BLaER1 treated with 17β-estradiol and CSF1 and Interleukin-3, amounts not matched to agents 10 nM and 100 nM (cell line): ENCODE measurements around the gene RPL13.

Source experiments
- H3K27ac ChIP-seq, 11 experiments: shearing (Covaris generic); formaldehyde crosslinking; 2 replicates each; pipeline ENCODE4 v1.8.1; 2022
- H3K27me3 ChIP-seq, 11 experiments: shearing (Covaris generic); formaldehyde crosslinking; 2 replicates each; pipeline ENCODE4 v1.8.1; 2022
- H3K36me3 ChIP-seq, 11 experiments: shearing (Covaris generic); formaldehyde crosslinking; 2 replicates each; pipeline ENCODE4 v1.8.1; 2022
- H3K4me1 ChIP-seq, 10 experiments: shearing (Covaris generic); formaldehyde crosslinking; 2 replicates each; pipeline ENCODE4 v1.8.1; 2022
- H3K4me2 ChIP-seq, 11 experiments: shearing (Covaris generic); formaldehyde crosslinking; 2 replicates each; pipeline ENCODE4 v1.8.1; 2022
- H3K4me3 ChIP-seq, 10 experiments: shearing (Covaris generic); formaldehyde crosslinking; 2 replicates each; pipeline ENCODE4 v1.8.1; 2022
- H3K9ac ChIP-seq, 11 experiments: shearing (Covaris generic); formaldehyde crosslinking; 2 replicates each; pipeline ENCODE4 v1.8.1; 2022
- H3K9me3 ChIP-seq, 11 experiments: shearing (Covaris generic); formaldehyde crosslinking; replicated peaks in 1 of 11; 2 replicates each; pipeline ENCODE4 v1.8.1; 2022
- H4K20me1 ChIP-seq, 11 experiments: shearing (Covaris generic); formaldehyde crosslinking; 2 replicates each; pipeline ENCODE4 v1.8.1; 2022
- Cebpa-rat ChIP-seq, 11 experiments: shearing (Covaris generic); IDR thresholded peaks; 2 replicates each; pipeline ENCODE4 v1.8.1; 2022

Gene RPL13

DNA sequence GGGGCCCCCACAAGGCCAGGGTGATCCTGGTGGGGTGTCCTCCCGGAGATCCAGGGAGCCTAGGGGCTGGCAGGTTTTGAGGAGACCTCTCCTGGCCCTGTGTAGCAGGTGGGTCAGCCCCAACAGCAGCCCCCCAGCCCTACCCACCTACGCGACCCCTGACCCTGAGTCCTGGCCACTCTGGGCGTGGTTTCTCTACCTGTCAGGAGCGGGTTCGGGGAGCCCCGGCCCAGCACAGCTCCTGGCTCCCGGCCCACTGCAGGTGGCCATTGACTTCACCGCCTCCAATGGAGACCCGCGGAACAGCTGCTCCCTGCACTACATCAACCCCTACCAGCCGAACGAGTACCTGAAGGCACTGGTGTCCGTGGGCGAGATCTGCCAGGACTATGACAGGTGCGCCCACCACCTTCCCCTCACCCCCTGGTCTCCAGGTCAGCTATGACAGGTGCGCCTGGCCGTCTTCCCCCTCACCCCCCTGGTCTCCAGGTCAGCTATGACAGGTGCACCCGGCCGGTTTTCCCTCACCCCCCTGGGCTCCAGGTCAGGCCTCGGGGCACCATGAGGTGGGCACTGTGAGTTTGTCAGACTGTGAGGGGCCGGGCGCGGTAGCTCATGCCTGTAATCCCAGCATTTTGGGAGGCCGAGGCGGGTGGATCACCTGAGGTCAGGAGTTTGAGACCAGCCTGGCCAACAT, 28.1 kb downstream of the RPL13 start:
- H3K4me2 ChIP-seq = no peak overlapping the region
- peaks cover 0 to 40% (median 21%) of the 10 kb centered on the region in 11 experiments; a peak in 18 of 22 replicates for H4K20me1 ChIP-seq
- H3K9me3 ChIP-seq = peaks cover 0 to 4% (median 3%) of the 10 kb centered on the region in 11 experiments; a peak in 6 of 22 replicates
- peaks cover 0 to 6% (median 0%) of the 10 kb centered on the region in 11 experiments; a peak in 3 of 22 replicates for H3K27me3 ChIP-seq
- no peak overlapping the region for H3K27ac ChIP-seq
- no peak overlapping the region for H3K9ac ChIP-seq
- H3K4me3 ChIP-seq = no peak overlapping the region
- peaks cover 6 to 23% (median 20%) of the 10 kb centered on the region in 10 experiments; a peak in 19 of 20 replicates for H3K4me1 ChIP-seq
- H3K36me3 ChIP-seq = peaks cover 0 to 65% (median 48%) of the 10 kb centered on the region in 11 experiments; a peak in 18 of 22 replicates
- no peak for TF ChIP-seq Cebpa-rat (IDR thresholded peaks at IDR 0.05)

DNA sequence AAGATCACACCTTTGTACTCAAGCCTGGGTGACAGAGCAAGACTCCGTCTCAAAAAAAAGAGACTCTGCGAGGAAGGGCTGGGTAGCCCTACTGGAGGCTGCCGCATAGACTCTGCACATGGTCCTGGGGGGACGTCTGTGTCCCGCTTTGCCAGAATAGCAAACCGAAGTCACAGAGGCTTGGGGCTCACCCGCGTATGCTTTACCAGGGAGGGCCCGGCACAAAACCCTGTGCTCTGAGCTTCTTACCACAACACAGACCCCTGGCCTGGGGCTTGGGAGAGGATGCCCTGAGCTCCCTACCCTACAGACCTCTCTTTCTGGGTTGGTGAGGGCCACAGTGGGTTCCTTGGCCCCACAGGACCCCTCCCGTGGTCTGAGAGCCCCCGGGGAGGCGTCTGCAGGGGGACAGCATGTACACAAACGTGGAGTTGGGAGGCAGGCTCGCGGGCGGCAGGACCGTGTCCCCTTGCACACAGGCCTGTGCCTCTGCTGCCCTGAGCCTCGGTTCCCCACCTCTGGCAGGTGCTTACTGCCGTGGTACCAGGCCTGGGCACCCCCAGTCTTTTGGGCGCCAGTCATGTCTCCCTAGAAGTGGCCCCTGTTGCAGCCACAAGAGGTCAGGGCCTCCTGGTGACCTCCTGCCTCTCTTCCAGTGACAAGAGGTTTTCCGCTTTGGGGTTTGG, 28.9 kb downstream of the RPL13 start:
- Histone ChIP-seq H4K20me1 (peaks cover 0 to 32% (median 13%) of the 10 kb centered on the region in 11 experiments; a peak in 17 of 22 replicates), H3K4me1 (peaks cover 6 to 23% (median 19%) of the 10 kb centered on the region in 10 experiments; a peak in 19 of 20 replicates), H3K9me3 (peaks cover 0 to 4% (median 3%) of the 10 kb centered on the region in 11 experiments; a peak in 6 of 22 replicates), H3K9ac (no peak overlapping the region), H3K27me3 (peaks cover 0 to 6% (median 0%) of the 10 kb centered on the region in 11 experiments; a peak in 3 of 22 replicates), H3K27ac (no peak overlapping the region), H3K4me3 (no peak overlapping the region), H3K4me2 (no peak overlapping the region), H3K36me3 (peaks cover 0 to 60% (median 42%) of the 10 kb centered on the region in 11 experiments; a peak in 16 of 22 replicates)
- no peak for TF ChIP-seq Cebpa-rat (IDR thresholded peaks at IDR 0.05)

DNA sequence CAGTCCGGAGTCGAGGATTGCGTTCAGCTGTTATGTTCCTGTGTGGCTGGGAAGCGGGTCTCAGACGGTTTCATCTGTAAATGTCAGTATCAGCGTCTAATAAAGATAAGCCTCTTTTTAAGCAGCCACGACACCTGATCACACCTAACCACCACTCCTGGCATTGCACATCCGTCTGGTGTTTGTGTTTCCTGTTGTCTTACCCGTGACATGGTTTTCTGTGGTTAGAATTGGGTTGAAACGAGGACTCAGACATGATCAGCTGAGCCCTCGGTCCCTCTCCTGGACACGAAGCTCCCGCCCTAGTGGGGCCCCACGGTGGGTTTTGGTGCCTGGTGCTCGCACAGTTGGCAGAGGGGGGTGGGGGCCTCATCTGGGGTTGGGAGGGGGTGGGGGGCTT, 33.4 kb downstream of the RPL13 start:
- no peak for TF ChIP-seq Cebpa-rat (IDR thresholded peaks at IDR 0.05)
- no peak overlapping the region for H3K4me3 ChIP-seq
- no peaks in the 10 kb centered on the region for H3K27me3 ChIP-seq
- H4K20me1 ChIP-seq = peaks cover 0 to 30% (median 0%) of the 10 kb centered on the region in 11 experiments; a peak in 4 of 22 replicates
- no peak overlapping the region for H3K27ac ChIP-seq
- peaks cover 0 to 24% (median 17%) of the 10 kb centered on the region in 10 experiments; a peak in 14 of 20 replicates for H3K4me1 ChIP-seq
- H3K36me3 ChIP-seq = peaks cover 0 to 61% (median 45%) of the 10 kb centered on the region in 11 experiments; a peak in 19 of 22 replicates
- H3K9ac ChIP-seq = peak overlapping the region in 1 of 11 experiments; percentile 35; a peak in 1 of 22 replicates
- peak overlapping the region in 8 of 11 experiments; percentile 2 to 73 (median 51); a peak in 13 of 22 replicates for H3K4me2 ChIP-seq
- H3K9me3 ChIP-seq = no peaks in the 10 kb centered on the region

DNA sequence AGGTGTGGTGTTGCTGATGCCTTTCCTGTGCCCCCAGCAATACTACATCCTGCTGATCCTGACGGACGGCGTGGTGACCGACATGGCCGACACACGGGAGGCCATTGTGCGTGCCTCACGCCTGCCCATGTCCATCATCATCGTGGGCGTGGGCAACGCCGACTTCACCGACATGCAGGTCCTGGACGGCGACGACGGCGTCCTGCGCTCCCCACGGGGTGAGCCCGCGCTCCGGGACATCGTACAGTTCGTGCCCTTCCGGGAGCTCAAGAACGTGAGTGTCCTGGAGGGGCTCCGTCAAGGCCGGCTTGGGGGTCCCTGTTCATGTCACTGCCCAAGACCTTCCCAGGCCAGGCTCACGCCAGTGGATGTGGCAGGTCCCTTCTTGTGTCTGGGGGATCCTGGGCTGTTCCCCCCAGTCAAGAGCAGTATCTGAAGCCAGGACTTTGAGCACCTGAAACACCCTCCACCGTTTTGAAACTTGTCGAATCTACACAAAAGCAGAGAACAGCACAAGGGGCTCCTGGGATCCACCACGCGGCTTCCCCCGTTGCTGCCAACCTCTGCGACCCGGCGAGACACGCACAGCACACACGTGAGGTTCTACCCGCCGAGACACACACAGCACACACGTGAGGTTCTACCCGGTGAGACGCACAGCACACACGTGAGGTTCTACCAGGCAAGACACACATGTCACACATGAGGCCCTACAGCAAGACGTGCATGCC, 35.0 kb downstream of the RPL13 start:
- peaks cover 0 to 41% (median 30%) of the 10 kb centered on the region in 10 experiments; a peak in 14 of 20 replicates for H3K4me1 ChIP-seq
- TF ChIP-seq Cebpa-rat (IDR thresholded peaks at IDR 0.05) = no peak
- no peak overlapping the region for H3K4me3 ChIP-seq
- no peaks in the 10 kb centered on the region for H3K9me3 ChIP-seq
- peaks cover 0 to 46% (median 31%) of the 10 kb centered on the region in 11 experiments; a peak in 19 of 22 replicates for H3K36me3 ChIP-seq
- no peaks in the 10 kb centered on the region for H3K27me3 ChIP-seq
- no peak overlapping the region for H3K27ac ChIP-seq
- peak overlapping the region in 5 of 11 experiments; percentile 12 to 73 (median 61); a peak in 3 of 22 replicates for H3K4me2 ChIP-seq
- H4K20me1 ChIP-seq = peaks cover 0 to 37% (median 0%) of the 10 kb centered on the region in 11 experiments; a peak in 3 of 22 replicates
- H3K9ac ChIP-seq = no peak overlapping the region

DNA sequence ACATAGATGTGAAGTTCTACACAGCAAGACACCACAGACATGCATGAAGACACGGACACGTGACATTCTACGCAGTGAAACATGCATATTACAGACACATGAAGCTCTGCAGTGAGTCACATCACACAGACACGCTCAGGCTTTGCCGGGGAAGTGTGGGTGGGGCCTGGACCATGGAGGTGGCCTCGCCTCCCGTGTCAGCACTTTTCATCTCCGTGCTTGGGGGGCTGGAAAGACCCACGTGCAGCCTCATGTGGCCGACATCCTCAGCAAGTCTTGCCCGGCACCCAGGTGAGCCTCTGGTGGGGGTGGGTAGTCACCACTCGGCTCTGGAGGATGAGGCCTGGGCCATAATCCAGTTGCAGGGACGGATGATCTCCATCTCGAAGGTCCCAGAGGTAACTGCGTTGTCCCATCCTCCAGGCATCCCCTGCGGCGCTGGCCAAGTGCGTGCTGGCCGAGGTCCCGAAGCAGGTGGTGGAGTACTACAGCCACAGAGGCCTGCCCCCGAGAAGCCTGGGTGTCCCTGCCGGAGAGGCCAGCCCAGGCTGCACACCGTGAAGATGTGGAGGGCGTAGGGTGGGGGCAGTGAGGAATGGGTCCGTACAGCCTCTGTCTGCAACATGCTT, 35.7 kb downstream of the RPL13 start:
- peaks cover 0 to 43% (median 28%) of the 10 kb centered on the region in 11 experiments; a peak in 19 of 22 replicates for H3K36me3 ChIP-seq
- peaks cover 0 to 48% (median 33%) of the 10 kb centered on the region in 10 experiments; a peak in 14 of 20 replicates for H3K4me1 ChIP-seq
- no peak overlapping the region for H3K27ac ChIP-seq
- no peaks in the 10 kb centered on the region for H3K9me3 ChIP-seq
- no peaks in the 10 kb centered on the region for H3K27me3 ChIP-seq
- TF ChIP-seq Cebpa-rat (IDR thresholded peaks at IDR 0.05) = no peak
- H3K4me2 ChIP-seq = no peak overlapping the region
- no peak overlapping the region for H3K4me3 ChIP-seq
- peaks cover 0 to 41% (median 0%) of the 10 kb centered on the region in 11 experiments; a peak in 4 of 22 replicates for H4K20me1 ChIP-seq
- 0 out of 22 replicates have a peak overlapping the region, but pooled peaks of 2 of the 11 experiments have one; percentile 13 to 37 for H3K9ac ChIP-seq

DNA sequence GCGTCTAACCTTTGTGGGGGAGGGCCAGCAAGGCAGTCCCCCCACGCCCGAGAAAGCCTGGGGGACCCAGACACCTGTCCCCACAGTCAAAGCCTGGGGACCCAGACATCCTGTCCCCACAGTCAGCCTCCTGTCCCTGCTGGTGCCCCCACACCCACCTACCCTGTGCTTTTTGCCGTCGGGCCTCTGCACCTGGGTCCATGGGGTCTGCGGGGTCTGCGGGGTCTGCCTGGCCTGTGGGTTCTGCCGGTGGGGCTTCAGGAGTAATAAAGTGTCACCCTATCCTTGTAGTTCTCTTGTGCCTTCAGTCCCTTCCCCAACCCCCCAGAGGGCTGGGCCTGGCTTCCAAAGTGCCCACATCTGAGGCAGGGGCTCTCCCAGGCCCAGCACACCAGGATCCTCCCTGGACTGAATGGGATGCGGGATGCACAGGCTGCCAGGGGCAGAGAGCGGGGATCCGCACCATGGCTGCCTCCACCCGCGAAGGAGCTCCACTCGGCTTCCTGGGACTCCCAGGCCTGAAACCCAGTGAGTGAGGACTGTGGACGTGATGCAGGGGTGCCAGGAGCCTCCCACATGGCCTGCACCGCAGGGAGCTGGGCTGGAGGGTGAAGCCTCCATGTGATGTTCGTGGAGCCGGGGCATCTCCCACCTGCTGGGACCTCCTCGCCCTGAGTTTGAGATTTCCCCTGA, 36.6 kb downstream of the RPL13 start:
- Histone ChIP-seq H4K20me1 (peaks cover 0 to 41% (median 0%) of the 10 kb centered on the region in 11 experiments; a peak in 3 of 22 replicates), H3K4me2 (no peak overlapping the region), H3K4me3 (no peak overlapping the region), H3K27ac (peak overlapping the region in 1 of 11 experiments; percentile 34; a peak in 3 of 22 replicates), H3K9ac (peak overlapping the region in 4 of 11 experiments; percentile 29 to 44 (median 39); a peak in 4 of 22 replicates), H3K27me3 (no peaks in the 10 kb centered on the region), H3K36me3 (peaks cover 0 to 37% (median 25%) of the 10 kb centered on the region in 11 experiments; a peak in 19 of 22 replicates), H3K9me3 (no peaks in the 10 kb centered on the region), H3K4me1 (peaks cover 5 to 51% (median 37%) of the 10 kb centered on the region in 10 experiments; a peak in 19 of 20 replicates)
- TF ChIP-seq Cebpa-rat (IDR thresholded peaks at IDR 0.05) = no peak

DNA sequence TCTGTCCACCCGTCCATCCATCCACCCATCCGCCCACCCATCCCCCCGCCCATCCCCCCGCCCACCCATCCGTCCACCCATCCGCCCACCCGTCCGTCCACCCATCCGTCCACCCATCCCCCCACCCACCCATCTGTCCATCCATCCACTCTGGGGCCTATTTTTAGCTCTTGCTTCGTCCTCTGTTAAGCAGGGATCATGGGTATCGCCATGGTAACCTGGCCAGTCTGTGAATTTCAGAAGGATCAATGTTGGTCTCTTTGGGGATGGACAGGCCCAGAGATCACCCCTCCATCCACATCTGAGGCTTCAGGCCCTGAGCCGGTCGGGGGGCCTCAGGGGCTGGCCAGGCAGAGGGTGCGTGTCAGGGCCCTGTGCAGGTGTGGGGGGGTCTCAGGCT, 37.7 kb downstream of the RPL13 start:
- no peak overlapping the region for H3K4me2 ChIP-seq
- H3K4me3 ChIP-seq = no peak overlapping the region
- H3K4me1 ChIP-seq = peaks cover 15 to 62% (median 48%) of the 10 kb centered on the region in 10 experiments
- no peak overlapping the region for H3K27ac ChIP-seq
- no peaks in the 10 kb centered on the region for H3K27me3 ChIP-seq
- TF ChIP-seq Cebpa-rat (IDR thresholded peaks at IDR 0.05) = no peak
- H3K9me3 ChIP-seq = no peaks in the 10 kb centered on the region
- H3K36me3 ChIP-seq = peaks cover 0 to 27% (median 20%) of the 10 kb centered on the region in 11 experiments; a peak in 19 of 22 replicates
- H4K20me1 ChIP-seq = peaks cover 0 to 41% (median 0%) of the 10 kb centered on the region in 11 experiments; a peak in 4 of 22 replicates
- no peak overlapping the region for H3K9ac ChIP-seq
